IPS DF 19.7 (cell line): ENCODE data around the gene MEIOSIN.

Experiments used
- DNase-seq: peaks from one replicate; pipeline ENCODE4 v3.0.0-alpha.2; 2013; ENCODE audit warnings: low read depth, low spot score

The MEIOSIN gene

DNA sequence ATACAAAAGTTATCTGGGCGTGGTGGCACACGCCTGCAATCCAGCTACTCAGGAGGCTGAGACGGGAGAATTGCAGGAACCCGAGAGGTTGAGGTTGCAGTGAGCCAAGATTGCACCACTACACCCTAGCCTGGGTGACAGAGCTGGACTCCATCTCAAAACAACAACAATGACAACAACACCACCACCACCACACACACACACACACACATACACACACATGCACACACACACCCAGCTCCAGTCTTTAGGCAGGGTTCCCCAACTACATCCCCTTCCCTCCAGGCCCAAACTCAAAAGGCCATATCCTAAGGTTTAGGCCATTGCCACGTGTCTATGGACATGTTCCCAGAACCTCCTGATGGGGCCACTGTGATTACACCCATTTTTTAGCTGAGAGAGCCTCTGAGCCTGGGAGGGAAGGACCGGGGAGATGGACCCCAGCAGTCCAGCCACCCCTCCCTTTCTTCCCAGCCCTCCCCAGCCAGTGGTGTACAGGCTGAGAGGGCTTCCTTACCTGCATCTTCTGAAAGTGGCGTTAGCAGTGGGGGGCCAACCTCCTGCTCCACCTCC lies 68.5 kb downstream of the MEIOSIN start:
- DNase-seq, result no peak

DNA sequence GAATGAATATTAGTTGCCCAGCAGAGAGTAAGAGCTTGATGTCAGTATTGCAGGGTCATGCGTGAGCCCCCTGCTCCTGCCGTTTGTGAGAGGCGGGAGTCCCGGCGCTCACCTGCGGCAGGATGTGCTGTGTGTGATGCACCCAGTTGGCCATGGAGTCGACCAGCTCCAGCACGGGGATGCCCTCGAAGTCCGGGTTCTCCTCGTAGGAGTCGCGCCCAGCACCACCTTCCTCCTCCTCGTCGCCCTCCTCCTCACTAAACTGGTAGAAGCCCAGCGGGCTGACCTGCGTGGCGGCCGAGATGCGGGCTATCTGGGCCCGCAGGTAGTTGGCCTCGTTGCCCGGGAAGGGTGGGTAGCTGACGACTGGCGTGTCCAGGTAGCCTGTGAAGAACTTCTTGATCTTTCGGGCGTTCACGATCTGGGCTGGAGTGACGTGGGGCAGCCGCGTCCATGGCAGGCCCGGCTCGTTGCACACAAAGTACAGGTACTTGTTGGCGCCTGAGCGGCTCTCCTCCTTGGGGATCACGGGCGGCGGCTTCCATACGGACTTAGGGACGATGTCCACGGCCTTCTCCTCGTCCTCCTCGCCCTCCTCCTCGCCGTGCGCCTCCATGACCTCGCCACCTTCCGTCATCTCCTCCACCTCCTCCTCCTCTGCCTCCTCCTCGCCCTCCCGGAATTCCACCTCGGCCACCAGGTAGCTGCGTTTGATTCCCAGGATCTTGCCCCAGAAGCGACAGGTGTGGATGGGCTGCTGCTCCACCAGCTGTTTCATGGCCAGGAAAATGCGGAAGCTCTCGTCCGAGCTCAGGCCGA lies 71.1 kb downstream of the MEIOSIN start:
- DNase-seq, result no peak

GRCh38 chr19:45804959-45805230 lies 71.7 kb downstream of the MEIOSIN start:
- no peak for DNase-seq

DNA sequence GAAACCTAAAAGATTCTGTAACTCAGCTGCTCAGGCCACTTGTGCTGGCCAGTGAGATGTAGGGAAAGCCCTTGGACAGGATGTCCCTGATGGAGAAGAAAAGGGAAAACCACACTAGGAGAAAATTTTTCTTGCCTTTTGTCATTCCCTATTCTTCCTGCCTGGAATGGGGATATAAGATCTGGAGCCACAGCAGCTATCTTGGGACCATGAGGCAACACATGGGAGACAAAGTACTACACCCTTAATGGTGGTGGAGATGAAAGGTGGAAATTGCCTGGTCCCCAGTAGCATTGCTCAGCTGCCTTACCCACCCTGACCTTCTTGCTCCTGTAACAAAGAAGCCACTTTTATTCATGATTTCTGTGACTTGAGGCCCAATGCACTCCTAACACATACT lies 72.5 kb downstream of the MEIOSIN start:
- DNase-seq, result no peak

GRCh38 chr19:45809643-45810159 lies 76.5 kb downstream of the MEIOSIN start:
- no peak for DNase-seq

DNA sequence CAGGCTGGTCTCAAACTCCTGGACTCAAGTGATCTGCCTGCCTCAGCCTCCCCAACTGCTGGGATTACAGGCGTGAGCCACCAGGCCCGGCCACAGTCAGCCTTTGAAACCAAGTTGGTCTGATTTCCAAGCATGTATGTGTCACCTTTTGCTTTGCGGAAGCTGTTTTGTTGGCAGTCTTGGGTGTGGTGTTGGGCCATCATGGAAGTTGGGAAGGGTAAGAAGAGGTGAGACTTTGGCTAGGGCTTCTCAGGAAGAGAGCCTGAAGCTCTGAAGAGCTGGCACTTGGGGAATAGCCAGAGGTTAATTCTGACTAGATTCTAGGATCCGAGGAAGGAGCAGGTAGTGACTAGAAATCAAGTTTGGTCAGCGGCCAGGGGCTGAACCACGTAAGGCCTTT lies 79.1 kb downstream of the MEIOSIN start:
- DNase-seq, result no peak
